Stimulated activated CD8-positive, alpha-beta memory T cell treated with anti-CD3 and anti-CD28 coated beads, Interleukin-2, amount 100 ng/mL, for 1 hour (primary cell): Measurements from ENCODE around the gene C11orf24.

ENCODE experiments used
- DNase-seq, 2 donors: peaks; one replicate each; pipeline ENCODE4 v3.0.0-alpha.2; 2020; ENCODE audit warnings: low read depth in 2 of 2

The C11orf24 gene

GRCh38 chr11:68271781-68272608 is at the start of gene C11orf24:
Gene C11orf24, minus strand, starts transcription at chr11:68271973. Its CDS starts 8,206 bp downstream, at chr11:68263767.
- DNase-seq: peak; percentile 88 to 91

GRCh38 chr11:68317147-68317785 is 45.5 kb upstream of the C11orf24 start:
- no peak for DNase-seq

- no peak for DNase-seq
Measured at GRCh38 chr11:68315171-68315920, 43.6 kb upstream of the C11orf24 start.

GRCh38 chr11:68314203-68315170 is 42.7 kb upstream of the C11orf24 start:
- DNase-seq: no peak

GRCh38 chr11:68313574-68314202 is 41.9 kb upstream of the C11orf24 start:
- no peak for DNase-seq

GRCh38 chr11:68312780-68313573 is 41.2 kb upstream of the C11orf24 start:
- DNase-seq: no peak

- no peak for DNase-seq
Measured at GRCh38 chr11:68312117-68312779, 40.5 kb upstream of the C11orf24 start, which contains the start of gene LRP5. Gene LRP5, plus strand, starts transcription at chr11:68312591. Its CDS starts 124 bp downstream, at chr11:68312715.

GRCh38 chr11:68311160-68312116 is 39.7 kb upstream of the C11orf24 start:
- no peak for DNase-seq

GRCh38 chr11:68309621-68310185 is 37.9 kb upstream of the C11orf24 start:
- DNase-seq: no peak

GRCh38 chr11:68308068-68308467 is 36.3 kb upstream of the C11orf24 start:
- no peak for DNase-seq

- DNase-seq: no peak
Measured at GRCh38 chr11:68306636-68307035, 34.9 kb upstream of the C11orf24 start.

GRCh38 chr11:68303982-68304780 is 32.4 kb upstream of the C11orf24 start:
- no peak for DNase-seq

- DNase-seq: no peak
Measured at GRCh38 chr11:68303083-68303482, 31.3 kb upstream of the C11orf24 start.

- DNase-seq: no peak
Measured at GRCh38 chr11:68302670-68303069, 30.9 kb upstream of the C11orf24 start.

- DNase-seq: no peak
Measured at GRCh38 chr11:68302256-68302655, 30.5 kb upstream of the C11orf24 start.

GRCh38 chr11:68300076-68300830 is 28.5 kb upstream of the C11orf24 start:
- no peak for DNase-seq
